GM18508 (cell line): ENCODE measurements around the gene LCE1D.

ENCODE experiments used
- ATAC-seq: cut with Tn5 transposase; IDR thresholded peaks from one replicate; pipeline ENCODE4 v1.9.1; 2021; ENCODE audit warnings: moderate number of reproducible peaks; ENCODE audit not compliant: insufficient read depth, unreplicated experiment

Gene LCE1D

DNA sequence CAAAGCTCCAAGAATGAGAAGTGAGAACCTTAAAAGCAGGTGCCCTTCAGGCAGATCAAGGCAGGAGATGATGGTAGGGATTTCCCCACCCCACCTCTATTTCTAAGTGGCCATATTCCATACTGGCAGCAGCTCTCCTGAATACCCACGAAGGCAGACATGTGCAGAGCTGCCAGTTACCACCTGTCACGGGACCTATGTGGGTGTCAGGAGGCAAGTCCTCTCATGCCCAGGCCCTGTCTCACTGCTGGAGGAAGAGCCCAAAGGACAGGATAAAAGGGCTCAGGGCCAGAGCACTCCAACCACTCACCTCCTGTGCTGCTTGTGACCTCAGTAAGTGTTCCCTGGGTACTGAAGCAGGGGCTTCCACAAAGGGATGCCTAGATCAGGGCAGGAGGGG lies 14.5 kb downstream of the LCE1D start:
- no peak for ATAC-seq

DNA sequence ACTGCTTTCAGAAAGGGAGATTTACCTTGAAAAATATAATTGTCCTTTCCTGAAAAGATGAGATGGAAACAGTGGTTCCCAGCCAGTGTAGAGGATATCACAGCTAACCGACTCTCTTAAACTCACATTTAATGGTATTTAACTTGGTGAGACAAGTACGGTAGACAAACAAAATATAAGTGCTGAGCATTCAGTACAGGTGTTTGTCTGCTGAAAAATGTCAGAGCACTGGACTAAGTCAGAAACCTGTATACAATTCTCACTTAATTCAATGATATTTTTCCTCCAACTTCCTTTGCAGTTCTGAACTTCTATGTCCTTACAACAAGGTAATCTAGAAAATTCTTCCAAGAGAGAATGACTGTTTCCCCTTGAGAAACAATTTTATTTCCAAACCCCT lies 15.2 kb downstream of the LCE1D start, which contains the start of gene LCE1B:
Gene LCE1B, plus strand, starts transcription at position 301 of the 400 bp plus-strand sequence. CDS start 476 bp downstream, outside the sequence.
- ATAC-seq = no peak

DNA sequence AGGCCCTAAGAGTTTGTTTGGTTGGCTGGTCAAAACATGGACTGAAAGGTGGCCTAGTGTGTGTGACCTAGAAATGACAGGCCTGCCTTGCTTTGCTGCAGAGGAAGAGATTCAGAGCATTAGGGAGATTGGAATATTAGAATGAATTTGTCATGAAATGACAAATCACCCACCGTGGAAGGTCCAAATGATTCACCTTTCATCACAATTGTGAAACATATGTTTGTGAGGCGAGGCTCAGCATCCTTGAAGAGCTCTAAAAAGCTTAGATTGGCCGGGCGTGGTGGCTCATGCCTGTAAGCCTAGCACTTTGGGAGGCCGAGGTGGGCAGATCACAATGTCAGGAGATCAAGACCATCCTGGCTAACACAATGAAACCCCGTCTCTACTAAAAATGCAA lies 20.8 kb downstream of the LCE1D start:
- no peak for ATAC-seq

DNA sequence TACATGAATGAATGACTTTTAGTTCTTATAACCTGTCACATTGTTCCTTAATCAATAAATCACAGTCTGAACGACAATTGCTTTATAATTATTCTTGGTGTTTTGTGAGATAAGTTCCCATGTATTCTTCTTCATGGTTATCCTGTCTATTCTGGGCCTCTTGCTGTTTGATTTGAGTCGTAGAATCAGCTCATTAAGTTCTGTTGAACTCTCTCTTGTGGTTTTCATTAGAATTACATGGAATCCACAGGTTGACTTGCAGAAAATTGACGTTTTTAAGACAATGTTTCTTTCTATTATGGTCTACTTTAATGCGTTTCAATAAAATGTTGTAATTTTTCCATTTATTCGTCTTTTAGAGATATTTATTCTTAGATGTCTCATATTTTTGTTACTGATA lies 26.8 kb downstream of the LCE1D start:
- ATAC-seq = no peak

DNA sequence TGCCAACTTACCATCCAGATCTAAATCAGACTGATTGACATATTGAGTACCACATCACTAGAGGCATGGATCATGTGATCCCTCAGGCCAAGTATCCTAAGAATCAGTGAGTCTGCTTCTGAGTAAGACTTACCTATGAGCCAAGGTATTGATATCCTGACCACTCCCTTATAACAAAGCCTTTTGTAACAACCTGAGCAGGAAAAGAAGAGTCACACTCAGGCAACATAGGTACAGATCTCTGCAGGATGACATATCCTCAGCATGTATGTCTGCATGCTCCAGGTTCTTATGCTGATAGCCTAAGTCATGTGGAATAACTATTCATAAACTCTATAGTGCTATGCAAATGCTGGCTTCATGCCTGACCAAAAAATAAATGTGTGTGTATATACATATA lies 28.4 kb downstream of the LCE1D start:
- ATAC-seq = no peak

DNA sequence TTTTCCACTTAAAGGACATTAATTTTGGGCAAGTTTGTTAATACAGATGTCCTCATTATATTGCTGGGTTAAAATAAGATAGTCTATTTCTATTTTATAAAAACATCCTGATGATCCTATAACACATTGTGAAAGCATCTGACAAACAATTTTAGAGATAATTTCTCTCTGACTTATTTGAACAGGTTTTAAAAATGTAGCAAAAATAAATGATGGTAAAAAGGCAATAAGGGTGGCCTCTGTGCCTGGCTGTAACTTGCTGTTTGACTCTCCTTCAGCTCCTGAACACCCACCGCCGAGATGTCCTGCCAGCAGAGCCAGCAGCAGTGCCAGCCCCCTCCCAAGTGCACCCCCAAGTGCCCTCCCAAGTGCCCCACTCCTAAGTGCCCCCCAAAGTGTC lies 30.7 kb downstream of the LCE1D start, which contains the start of gene LCE1A:
Gene LCE1A, plus strand, starts transcription at position 301 of the 400 bp plus-strand sequence. Its CDS starts 0 bp downstream, at position 301.
- ATAC-seq = no peak

DNA sequence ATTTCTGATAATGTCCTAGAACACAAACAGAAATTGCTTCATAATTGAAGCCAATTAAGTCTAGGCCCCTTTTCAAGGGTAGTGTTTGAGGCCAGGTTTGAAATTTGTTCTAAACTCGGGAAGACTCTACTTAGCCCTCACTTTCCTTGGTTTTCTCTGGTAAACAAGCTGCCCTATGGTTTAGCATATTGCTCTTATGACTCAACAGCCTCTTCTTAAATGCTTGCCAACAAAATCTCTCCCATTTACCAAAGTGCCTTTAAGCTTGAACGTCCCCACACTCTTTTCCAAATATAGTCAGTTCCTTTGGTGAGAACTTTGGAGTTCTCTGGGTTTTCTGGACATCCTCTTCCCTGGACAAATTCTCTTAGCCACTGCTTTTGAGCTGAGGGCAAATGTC lies 40.3 kb downstream of the LCE1D start:
- no peak for ATAC-seq

DNA sequence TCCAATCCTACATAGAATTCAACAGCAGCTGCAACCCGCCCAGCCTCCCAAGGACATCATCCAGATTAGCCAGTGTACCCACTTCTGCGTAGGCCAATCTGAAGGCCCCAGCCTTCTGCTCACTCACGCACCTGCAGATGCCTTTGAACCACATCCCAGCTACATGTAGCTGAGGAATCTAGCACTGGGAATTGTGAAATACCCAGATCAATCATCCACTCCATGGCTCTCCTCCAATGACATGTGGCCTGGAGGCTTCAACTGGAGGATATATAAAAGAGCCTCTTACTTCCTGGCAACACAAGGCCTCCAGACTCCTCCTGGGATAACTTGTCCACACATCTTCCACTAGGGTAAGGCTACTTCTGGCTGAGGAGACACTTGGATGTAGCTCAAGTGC lies 46.0 kb downstream of the LCE1D start, which contains the start of gene LCE6A:
Gene LCE6A, plus strand, starts transcription at position 301 of the 400 bp plus-strand sequence. CDS start 665 bp downstream, outside the sequence.
- ATAC-seq = no peak
